Right kidney (tissue), 9 donors: ENCODE data around the gene VIT.
A peak's percentile ranks its signal among the peaks of the same experiment; 100 is the strongest.

Experiments used
- DNase-seq: peaks from one replicate; pipeline ENCODE4 v3.0.0-alpha.2; 2016
- long read RNA-seq, 8 donors: transcript quantifications; one replicate each; lab custom pipeline, GENCODE V29; 2026

Gene VIT, protein sequence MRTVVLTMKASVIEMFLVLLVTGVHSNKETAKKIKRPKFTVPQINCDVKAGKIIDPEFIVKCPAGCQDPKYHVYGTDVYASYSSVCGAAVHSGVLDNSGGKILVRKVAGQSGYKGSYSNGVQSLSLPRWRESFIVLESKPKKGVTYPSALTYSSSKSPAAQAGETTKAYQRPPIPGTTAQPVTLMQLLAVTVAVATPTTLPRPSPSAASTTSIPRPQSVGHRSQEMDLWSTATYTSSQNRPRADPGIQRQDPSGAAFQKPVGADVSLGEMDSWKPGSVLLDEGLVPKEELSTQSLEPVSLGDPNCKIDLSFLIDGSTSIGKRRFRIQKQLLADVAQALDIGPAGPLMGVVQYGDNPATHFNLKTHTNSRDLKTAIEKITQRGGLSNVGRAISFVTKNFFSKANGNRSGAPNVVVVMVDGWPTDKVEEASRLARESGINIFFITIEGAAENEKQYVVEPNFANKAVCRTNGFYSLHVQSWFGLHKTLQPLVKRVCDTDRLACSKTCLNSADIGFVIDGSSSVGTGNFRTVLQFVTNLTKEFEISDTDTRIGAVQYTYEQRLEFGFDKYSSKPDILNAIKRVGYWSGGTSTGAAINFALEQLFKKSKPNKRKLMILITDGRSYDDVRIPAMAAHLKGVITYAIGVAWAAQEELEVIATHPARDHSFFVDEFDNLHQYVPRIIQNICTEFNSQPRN
- long read RNA-seq, donor 1, result 0 reads
- long read RNA-seq, donor 2, result 0 reads
- long read RNA-seq, donor 3, result 0 reads
- long read RNA-seq, donor 4, result 0 reads
- long read RNA-seq, donor 5, result 0 reads
- long read RNA-seq, donor 6, result 0 reads
- long read RNA-seq, donor 7, result 0 reads
- long read RNA-seq, donor 8, result 0 reads

DNA sequence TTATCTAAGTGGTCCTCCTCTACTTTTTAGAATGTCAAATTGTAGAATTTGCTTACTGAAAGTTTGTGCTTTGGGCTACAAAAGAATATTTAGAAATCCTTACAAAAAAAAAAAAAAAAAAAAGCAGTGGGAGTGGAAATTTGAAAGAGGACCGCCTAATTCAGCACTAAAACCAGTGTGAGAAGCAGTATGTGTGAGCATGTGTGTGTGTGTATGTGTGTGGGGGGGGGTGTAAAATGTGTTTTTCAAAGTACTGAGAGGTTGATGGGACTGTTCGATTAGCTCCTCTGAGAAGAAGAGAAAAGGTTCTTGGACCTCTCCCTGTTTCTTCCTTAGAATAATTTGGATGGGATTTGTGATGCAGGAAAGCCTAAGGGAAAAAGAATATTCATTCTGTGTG is at the start of gene VIT:
TSS of gene VIT (plus strand) at position 175 of the 400 bp plus-strand sequence. CDS start 19,664 bp downstream, outside the sequence.
- no peak for DNase-seq

DNA sequence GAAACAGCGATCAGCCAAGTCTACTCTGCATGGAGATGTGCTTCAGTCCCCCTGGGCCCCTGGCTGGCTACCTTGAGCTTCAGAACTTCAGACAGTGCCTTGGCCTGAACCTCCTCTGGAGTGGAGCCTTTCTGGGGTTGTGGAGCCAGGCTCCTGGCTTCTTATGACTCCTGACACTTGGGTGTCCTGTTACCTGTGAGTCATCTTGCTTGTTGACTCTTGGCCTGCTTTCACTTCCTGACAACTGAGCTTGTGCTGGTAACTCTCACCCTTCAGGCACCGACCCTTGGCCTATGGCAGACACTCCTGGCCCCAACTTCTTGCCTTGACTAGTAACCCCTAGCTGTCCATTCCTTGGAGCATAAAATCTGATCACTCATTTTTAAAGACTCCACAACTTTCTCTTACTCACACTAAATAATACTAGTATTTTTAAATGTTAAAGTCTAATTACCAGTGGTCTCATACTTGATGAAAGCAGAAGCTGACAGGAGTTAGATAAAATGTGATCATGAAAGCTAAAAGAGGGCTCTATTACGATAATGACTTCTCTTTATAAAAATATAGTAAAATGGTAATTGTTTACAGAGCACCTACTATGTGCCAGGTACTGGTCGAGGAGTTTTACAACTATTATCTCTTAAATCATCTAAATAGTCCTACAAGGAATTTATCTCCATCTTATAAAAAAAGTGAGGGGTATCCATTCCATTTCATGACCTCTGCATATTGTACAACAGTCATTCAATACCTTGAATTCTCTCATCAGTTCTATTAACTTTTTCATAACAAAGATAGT is 46.3 kb upstream of the VIT start:
- DNase-seq, result no peak

DNA sequence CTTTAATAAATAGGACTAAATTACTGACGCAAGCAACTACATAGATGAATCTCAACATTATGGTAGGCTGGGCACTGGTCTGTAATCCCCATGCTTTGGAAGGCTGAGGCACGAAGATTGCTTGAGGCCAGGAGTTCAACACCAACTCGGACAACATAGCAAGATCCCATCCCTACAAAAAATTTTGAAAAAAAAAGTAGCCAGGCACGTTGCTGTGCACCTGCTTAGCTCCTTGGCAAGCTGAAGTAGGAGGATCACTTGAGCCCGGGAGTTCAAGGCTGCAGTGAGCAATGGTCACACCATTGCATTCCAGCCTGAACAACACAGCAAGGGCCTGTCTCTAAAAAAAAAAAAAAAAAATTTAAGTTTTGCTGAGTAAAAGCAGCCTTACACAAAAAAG is 43.4 kb upstream of the VIT start:
- DNase-seq, result no peak

DNA sequence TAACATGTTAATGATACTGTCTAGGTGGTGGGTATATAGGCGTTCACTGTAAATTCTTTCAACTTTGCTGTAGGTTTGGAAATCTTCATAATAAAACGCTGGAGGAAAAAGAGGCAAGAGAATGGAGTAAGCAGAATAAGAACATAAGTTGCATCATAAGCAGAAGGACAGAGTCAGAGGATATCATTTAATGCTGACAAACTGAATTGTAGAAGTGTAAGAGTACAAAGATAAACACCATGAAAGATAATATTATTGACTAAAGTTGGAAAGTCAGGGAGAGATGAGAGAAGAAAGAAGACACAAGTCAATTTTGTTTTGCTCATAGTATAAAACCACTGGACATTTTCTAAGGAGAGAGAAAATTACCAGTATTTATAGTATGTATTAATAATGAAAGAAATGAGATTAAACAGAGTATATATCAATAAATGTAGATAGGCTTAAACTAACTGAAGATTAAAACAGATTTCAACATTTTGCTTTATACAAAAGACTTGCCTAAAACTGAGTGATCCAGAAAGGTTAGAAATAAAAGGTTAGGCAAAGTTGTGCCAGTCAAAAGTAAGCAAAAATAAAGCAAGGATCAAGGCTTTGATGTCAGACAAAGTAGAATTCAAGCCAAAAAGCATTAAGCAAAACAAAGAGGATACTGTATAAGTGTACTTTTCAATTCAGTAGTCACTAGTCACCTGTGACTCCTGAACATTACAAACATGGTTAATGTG is 42.4 kb upstream of the VIT start:
- no peak for DNase-seq

DNA sequence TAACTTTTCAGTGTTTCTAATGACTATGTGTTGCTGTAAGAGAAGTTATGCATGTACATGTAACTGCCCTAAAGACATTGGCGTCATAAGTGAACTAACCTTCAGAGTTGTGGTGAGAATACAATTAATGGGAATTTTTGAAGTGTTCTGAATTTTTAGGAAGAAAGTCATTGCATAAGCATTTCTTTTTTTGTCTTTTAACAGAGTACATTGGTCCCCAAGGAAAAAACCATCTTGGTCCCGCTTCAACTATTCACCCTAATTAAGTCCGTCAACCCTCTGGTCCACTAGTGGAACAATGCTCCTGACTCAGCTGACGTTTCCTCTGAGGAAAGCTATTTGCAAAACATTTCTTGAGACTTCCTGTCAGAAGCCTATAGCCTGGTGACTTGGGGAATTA is 41.1 kb upstream of the VIT start:
- DNase-seq, result no peak

DNA sequence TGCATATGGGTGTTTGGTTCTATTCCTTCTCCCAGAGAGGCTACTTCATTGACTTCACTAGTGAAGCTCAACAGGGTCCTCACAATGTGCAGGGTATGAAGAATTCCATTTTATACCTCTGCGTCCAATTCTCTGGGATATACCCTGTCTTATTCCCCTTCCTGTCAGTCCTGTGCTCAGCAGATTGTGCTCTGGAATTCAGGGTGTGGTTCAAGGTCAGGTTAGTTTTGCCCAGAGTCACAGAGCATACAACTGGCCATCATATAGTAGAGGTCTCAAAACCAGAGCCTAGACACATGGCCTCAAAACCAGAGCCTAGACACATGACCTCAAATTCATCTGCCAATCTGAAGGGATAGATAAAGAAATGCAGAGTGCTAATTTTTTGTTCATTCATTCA is 38.8 kb upstream of the VIT start:
- no peak for DNase-seq

DNA sequence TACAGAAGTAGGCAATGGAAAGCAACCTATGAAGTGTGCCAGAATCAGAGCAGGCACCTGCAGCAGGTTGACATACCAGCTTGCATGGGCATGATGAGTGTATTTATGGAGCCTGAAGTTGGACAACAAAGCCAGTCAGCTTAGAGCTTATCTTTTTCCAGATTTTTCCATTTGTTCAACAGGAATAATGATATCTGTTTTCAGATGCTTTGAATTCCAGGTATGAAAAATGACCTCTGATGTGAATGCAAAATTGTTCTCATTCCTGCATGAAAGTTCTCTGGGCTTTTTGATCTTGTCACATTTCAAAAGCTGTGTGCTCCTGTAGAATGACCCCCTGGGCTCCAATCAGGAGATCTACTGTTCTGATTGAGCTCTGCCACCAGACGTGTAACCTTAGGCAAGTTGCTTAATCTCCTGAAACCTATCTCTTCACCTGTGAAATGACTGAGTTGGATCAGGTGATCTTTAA is 38.2 kb upstream of the VIT start:
- no peak for DNase-seq

DNA sequence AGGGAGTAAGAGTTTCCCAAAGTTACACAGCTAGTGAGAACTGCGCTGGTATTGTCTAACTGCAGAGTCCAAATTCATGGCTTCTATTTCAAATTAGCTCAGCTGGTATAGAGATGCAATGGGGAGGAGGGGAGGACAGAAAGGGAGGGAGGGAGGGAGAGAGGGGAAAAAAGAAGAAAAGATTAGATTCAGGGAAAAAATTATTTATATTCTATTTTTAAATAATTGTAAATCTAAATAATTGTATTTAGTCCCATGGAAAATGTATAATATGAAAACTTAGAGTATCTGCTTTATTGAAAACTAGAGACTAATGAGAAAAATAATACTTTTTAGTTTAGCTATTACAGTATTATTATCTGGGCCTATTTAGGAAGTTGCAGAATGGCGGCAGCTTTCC is 37.3 kb upstream of the VIT start:
- no peak for DNase-seq

DNA sequence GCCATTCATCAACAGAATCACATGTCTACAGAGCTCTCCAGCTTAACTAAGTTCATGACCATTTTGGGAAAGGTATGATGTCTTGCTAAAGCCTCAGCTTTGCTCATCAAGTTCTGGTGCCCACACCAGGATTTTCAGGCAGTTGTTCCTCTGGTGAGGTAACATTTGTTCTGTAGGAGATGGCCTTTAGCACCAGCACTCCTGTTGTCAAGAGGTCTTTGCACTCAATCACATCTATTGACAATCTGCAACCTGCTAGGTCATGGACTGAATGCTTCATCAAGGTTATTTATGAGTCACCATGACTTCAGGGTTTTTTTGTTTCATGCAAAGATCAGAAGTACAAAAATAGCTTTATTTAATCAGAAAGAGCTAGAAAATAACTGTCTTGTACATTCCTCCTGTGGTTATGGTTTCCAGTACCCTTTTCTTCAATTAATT is 36.6 kb upstream of the VIT start:
- no peak for DNase-seq

DNA sequence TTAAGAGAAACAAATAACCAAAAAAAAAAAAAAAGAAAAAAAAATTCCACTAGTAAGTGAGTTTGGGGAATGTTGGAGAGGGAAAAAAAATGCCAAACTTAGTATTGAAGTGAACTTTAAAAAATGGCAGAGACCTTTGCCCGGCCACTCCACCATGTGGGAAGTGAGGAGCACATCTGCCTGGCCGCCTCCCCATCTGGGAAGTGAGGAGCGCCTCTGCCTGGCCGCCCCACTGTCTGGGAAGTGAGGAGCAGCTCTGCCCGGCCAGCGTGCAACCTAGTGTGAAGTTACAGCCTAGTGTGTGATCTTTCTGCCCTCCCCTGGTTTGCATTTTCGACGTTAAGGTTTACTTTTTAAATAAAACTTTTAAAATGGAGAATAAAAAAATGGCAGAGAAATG is 33.9 kb upstream of the VIT start:
- DNase-seq, result no peak

DNA sequence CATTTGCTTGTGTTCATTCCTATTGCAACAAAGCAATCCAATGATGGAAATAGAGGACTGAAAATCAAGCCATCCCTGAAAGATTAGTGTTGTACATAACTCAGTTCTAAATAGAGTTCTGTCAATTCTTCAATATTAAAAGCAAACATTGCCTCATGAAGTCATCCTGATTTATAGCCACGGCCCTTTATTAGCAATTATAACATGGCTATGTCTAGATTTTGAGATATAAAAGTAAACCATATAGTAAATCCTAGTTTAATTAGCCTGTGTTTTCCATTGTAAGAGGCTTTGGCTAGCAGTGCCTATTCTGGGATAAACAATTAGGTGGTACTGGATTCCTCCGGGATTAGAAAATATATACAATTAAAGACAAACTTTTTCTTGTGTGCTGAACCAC is 33.2 kb upstream of the VIT start:
- DNase-seq, result no peak

DNA sequence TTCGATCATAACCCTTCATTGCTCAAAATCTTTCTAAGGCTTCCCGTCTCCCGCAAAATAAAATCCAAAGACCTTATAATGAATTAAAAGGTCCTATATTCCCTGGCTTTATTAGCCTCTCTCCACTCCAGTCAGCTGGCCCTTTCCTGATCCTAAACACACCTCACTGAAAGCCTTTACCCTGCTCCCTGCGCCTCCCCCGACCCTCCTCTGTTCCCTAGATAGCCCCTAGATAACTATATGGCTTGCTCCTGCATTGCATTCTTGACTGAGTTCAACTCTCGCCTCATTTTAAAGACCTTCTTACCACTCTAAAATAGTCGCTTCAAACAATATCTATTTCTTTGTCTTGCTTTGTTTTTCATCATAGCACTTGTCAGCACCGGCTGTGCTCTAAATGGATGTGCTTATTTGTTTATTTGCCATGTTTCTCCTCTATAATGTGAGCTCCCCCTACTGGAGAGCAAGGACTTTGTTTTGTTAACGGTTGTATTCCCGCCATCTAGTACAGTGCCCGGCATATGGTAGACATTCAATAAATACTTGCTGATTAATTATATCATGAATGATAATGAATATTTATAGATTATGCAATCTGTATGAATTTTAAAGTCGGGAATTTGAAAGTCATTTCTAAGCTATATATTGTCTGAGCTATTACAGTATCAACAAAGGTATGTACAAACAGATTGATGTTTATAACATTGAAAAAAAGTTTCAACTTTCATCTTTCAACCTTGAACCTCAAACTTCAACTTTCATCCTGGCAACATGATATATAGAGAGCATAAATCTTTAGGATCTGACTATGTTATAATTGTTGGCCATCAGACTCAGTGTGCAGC is 32.4 kb upstream of the VIT start:
- peak; percentile 47 for DNase-seq

DNA sequence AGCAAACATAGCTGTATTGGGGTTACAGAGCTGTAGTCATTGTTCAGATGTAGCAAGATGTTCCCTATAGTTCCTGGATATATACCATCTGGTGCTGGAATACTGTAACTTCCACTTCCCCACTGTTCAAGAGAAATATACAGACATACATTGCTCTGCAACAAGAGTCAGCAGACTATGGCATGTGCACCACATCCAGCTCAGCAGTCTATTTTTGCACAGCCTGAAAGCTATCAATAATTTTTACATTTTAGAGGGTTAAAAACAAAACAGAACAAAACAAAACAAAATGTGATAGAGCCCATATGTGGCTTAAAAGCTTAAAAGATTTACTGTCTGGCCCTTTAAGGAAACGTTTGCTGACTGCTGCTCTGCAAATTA is 31.8 kb upstream of the VIT start:
- peak; percentile 14 for DNase-seq

DNA sequence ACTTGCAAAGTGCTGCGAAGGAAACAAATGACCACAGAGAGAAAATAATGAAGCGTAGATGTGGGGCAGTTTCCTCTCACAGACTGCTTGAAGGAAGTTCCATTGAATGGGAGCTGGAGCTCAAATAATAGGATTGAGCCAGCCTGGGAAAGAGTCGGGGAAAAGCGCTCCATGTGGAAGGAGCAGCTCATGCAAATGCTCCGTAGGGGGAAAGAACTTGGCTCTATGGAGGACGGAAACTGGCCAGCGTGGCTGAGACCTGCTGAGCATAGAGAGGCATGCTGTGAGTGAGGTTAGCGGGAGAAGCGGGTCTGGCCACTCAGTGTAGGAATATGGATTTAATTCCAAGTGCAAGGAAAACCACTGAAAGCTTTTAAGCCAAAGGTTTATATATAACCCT is 28.6 kb upstream of the VIT start:
- DNase-seq, result no peak

DNA sequence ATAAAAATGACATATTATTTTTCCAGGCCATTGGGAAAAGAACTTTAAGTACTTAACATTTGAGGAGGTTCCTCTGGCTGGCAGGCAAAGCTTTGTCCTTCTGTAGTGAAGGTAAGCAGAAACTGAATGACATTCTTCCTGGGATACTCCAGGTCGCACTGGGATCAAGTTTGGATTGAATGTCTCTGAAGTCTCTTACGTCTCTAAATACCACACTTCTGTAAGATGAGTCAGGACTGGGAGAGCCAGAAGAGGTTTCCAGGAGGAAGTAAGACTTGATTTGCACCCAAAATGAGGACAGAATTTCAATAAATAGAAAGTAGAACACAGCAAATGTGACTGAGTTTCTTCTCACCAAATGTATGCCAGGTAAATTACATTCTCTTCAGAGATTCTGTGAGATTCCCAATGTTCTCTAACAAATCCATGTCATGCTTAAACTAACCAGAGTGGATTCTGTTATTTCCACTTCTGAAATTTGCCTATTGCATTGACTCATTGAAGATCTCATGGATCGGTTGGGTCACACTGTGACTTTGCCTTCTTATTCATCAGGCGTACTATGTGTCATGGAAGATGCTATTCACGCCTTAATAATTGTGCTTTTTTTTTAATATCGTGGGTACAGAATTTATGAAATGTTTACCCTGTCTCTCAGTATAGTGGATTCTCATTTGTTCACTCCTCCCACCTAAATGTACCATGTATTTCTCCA is 25.5 kb upstream of the VIT start:
- DNase-seq, result no peak

DNA sequence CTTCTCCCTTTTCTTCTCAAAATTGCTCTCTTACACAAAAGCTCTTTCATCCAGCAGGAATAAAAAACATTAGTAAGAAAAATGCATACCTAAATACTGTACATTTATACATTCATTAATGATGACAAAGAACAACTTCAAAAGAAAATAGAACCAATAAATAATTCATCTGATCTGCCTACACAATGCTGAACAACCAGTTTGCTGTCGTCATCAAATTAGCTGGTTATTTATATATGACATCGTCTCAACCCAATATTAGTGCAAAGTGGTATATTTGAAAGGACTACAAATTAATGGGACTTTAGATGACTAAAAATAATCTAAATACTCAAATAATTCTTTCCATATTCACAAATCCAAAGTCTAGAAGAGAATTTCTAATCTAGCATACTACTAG is 24.8 kb upstream of the VIT start:
- DNase-seq, result no peak

DNA sequence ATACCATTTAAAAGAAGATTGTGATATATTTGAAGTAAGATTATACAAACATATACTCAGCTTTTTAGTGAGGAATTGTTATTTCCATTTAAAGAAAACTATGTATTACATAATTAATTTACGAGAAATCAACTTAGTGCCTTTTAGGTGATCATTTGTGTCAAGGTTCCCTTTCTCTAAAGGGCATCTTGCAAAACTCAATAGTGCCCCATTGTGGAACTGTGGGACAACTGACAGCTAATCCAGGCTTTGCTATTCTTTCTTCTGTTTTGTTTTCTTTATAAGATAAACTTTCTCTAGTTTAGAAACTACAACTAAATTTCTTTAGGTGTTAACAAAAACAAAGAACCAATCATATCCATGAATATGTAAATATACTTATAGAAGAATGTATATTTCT is 24.3 kb upstream of the VIT start:
- no peak for DNase-seq

DNA sequence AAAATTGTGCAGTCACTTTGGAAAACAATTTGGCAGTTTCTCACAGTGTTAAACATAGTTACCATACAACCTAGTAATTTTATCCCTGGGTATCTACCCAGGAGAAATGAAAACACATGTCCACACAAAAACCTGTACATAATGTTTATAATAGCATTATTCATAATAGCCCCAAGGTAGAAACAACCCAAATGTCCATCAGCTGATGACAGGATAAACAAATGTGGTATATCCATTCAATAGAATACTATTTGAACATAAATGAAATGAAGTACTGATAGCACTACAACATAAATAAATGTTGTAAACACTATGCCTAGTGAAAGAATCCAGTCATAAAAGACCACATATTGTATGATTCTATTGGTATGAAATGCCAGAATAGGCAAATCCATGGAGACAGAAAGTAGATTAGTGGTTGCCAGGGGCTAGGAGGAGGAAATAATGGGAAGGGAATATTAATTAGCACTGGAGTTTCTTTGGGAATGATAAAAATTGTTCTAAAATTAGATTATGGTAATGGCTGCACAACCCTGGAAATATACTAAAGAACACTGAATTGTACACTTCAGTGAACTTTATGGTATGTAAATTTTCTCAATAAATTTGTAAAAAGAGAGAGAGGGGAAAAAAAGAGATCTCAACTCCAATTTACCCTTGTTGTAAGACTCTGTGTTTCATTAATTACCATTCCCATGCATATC is 20.8 kb upstream of the VIT start:
- DNase-seq, result no peak

DNA sequence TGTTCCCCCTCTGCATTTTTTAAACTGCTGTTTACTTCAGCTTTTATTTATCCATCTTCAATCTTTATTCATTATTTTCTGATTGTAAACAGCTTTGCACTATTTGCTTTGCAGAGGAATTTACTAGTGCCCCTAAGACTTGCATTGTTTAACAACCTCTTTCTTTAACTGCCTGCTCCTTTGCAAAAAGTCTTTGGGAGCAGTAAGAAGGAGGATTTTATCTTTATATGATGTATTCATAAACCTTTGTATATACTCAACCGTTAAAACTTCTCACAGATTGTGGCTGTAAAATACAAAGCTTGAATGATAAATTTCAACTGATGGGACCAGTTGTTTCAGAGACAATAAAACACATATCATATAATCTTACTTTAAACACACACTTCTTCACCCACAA is 20.1 kb upstream of the VIT start:
- DNase-seq, result no peak

DNA sequence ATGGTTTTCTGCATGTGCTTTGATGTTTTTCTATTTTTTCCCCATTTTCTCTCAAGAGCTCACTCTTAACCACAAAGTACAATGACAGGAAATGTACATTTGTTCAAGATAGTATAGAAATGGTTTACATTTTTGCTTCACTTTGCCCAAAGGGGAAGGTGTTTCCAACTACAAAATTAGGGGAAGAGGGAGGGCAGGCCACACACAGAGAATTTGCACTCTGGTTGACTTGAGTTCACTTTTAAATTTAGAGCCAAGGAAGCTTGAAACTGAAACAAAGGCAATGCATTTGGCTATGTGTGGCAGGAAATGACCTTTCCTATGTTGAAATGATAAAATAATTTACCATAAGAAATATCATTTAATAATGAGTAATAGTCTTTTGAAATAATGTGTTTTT is 19.1 kb upstream of the VIT start:
- no peak for DNase-seq
